Epidermal melanocyte (primary cell): ENCODE measurements around the gene NDUFB8.

Source experiments
- DNase-seq: peaks from one replicate; pipeline ENCODE4 v3.0.0; 2011; ENCODE audit warnings: low spot score; ENCODE audit not compliant: insufficient read length

Gene NDUFB8

DNA sequence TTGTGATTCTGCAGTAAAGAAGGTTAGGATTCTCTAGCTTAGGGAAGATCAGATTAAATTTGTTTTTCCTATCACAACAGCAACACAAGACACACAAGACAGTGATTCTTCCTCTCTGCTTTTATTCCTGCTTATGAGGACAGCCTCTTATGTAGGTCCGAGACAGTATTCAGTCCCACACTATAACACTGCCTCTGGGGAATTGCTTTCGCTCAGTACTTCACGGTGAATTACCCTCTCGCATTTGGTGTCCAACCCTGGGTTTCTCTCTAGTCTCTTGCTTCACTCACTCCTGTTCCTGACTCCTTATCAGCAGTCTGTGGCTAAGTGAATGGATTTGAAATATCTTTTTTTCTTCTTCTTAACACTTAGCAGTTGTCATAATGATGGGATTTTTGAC, 7.8 kb upstream of the NDUFB8 start:
- DNase-seq = peak; percentile 74

DNA sequence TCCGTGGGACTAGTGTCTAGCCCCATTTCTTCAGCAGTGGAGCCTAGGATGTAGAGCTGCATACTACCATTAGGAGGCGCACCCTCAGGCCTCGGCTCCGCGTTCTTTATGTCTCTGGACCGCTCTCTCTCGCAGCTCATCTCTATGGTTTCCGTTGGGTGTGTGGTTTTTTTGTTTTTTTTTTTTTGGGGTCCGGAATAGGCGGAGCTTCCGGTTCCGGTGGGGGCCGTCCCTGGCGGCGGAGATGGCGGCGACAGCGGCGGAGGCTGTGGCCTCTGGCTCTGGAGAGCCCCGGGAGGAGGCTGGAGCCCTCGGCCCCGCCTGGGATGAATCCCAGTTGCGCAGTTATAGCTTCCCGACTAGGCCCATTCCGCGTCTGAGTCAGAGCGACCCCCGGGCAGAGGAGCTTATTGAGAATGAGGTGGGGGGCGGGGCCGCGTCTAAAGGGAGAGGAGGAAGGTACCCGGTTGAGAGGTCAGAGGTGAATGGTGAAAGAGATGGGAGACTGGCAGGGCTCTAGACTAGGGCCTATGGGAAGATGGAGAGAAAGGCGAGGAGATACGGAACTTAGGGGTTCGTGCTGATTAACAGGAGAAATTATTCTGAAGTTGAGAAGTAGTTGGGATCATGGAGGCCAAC, 6.2 kb upstream of the NDUFB8 start, which contains the start of gene HIF1AN:
TSS of gene HIF1AN (plus strand) at position 229 of the 639 bp plus-strand sequence. CDS start at position 245, 16 bp downstream.
- DNase-seq = peak; percentile 89

DNA sequence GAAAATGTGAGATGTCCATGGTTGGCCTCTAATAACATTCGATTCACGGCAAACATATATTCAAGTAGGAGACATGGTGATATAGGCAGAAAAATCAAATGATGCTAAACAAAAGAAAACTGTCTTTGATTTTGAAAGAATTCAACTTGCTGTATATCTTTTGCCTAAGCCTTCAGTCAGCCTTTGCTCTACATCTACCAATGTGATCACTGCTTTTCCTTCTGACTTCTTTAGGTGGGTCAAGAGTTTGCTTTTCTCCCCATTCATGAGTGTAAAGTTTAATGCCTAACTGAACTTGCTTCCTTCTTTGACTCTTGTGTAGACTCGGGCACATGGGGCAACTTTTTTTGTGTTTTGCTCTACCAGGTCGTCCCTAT, 5.7 kb upstream of the NDUFB8 start:
- no peak for DNase-seq

DNA sequence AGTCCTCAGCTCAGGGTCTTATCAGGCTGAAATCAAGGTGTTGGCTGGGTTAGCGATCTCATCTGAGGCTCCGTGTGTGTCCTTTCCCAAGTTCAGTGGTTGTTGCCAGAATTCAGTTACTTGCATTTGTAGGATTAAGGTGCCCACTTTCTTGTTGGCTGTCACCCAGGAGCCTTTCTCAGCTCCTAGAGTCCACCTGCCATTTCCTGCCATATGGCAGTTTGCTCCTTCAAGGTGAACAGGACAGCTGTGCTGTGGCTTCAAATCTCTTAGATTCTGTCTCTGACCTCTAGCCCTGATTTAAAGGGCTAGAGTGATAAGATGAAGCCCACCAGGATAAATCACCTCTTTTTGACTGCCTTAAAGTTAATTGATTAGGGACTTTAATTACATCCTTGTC, 5.1 kb upstream of the NDUFB8 start:
- no peak for DNase-seq

DNA sequence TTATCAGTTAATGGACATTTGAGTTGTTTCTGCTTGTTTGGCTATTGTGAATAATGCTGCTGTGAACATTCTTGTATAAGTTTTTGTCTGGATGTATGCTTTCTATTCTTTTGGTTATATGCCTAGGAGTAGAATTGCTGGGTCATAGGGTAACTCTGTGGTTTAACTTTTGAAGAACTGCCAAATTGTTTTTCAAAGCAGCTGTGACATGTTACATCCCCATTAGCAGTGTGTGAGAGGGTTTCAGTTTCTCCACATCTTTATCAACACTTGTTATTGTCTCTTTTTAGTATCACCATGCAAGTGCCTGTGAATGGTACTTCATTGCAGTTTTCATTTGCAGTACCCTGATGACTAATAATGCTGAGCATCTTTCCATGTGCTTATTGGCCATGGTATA, 2.1 kb upstream of the NDUFB8 start:
- DNase-seq = no peak

DNA sequence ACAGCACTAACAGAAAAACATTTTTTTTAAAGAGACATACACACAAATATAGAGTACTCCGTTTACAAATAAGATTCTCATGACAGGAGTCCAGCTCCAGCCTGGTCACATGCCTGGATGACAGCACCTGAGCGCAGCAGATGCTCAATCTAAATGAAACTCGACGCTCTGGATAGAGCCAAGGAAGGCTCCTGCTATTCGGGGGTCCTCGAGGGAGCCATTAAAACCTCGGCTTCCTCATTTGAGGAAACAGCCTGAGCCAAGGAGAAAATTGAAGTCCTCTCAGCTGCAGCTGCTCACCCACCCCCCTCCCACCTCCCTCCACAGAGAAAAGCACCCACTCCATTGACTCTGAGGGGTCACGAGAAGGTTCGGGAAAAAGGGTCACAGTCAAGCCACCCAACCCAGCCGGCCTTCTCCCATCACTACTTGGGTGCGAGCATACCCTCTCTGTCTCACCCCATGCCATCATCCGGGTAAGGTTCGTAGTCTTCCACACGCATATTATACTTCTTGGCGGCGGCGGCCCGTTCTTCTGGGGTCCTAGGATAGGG, 673 bp downstream of the NDUFB8 start:
- DNase-seq = no peak

DNA sequence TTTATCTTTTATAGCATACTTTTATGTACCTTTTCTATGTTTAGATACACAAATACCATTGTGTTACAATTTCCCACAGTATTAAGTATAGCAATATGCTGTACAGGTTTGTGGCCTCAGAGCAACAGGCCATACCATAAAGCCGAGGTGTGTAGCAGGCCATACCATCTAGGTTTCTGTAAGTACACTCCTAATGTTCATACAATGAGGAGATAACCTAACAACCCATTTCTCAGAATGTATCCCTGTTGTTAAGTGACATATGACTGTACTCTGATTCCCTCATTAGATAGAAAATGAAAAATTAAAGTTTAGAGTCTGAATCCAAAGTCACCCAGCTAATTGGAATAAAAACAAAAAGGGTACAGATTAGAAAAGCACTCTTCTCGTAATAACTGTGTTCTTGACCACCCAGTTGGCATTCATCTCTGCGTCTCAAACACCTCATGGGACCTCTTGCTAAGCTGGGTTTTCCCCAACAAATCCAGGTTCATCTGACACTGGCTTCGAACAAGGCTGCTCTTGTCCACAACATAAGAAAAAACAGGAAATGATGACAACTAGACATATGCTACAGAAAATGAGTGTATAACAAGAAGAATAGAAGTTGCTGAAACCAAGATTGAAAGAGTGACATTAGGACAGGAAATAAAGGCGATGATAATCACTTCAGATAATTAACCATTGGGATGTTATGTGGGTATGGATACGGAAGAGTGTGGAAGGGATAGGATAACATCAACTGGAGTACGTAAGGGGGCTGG, 1.4 kb downstream of the NDUFB8 start:
- DNase-seq = no peak

DNA sequence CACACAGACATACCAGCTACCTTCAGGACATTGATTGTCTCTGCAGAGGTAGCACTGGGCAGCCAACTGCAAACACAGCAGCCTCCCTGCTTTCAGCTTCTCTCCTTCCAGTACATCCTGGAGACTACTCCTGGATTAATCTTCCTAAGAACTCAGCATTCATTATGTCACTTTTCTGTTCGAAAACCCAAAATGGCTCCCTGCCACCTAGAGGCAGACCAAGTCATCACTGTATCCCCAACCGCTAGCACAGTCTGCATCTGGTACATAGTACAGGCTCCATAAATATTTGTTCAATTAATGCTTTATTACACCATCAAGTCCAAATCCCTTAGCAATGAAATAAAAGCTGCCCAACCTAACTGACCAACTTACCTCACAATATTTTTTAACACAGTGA, 5.0 kb downstream of the NDUFB8 start:
- DNase-seq = no peak

DNA sequence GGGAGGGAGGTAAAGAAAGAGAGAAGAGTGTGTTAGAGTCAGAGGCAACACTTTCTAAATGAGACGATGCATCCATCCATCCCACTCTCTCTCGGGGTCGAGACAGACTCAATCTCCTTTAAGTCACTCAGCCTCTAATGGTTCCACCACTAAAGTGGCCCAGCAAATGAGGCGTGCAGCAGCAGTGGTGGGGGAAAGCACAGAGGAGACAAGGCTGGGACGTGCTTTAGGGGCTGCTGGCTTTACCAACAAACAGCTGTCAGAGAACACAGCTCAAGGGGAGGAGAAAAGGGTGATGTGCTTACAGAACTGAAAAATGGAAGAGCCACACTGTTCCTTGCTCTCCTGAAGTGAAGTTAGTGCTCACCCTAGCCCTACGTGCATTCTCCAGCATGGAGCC, 5.5 kb downstream of the NDUFB8 start:
- no peak for DNase-seq

DNA sequence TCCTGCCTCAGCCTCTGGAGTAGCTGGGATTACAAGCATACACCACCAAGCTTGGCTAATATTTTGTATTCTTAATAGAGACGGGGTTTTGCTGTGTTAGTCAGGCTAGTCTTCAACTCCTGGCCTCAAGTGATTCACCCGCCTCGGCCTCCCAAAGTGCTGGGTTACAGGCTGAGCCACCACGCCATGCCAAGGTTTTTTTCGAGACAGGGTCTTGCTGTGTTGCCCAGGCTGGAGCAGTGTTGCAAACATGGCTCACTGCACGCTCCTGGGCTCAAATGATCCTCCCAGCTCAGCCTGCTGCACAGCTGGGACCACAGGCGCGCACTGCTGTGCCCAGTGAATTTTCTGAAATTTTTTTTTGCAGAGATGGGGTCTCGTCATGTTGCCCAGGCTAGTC, 6.7 kb downstream of the NDUFB8 start:
- DNase-seq = no peak

DNA sequence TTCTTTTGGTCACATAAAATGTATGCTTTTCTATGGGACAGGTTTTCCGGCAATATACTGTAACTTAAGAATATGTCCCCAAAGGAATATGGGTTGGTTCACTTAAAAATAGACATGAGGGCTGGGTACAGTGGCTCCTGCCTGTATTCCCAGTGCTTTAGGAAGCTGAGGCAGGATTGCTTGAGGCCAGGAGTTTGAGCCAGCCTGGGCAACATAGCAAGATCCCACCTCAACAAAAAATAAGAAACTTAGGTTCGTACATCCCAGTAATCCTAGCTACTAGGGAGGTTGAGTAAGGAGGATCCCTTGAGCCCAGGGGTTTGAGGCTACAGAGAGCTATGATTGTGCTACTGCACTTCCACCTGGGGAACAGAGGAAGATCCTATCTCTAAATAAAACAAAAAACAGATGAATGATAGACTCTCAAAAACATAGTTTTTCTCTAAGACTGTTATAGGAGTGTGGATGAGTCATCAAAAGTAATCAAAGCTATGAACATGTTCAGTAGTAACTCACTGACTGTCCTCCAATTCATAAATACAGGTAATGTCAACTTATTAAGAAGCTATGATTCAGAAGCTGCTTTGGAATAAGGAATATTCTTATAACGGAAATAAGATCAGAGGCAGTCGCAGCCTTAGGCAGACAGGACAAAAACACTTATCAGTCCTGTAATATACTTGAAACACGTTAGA, 7.4 kb downstream of the NDUFB8 start:
- no peak for DNase-seq

DNA sequence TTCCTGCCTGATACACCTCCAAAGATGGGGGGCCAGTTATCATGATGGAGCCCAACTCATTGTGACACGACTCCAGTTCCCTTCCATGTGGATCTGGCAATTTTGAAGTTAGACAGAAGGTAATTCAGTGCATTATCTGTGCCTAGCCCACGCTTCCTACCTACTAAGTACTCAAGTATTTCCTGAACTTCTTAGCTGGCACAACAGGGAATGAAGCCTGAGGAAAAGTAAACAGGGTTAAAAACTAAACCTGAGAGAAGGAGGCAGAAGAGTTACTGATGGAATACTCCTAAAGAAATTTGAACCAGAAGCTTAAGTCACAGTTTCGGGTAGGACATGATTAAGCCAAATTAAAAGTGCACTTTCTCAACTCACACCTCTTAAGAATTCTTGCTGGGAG, 8.9 kb downstream of the NDUFB8 start:
- DNase-seq = no peak

DNA sequence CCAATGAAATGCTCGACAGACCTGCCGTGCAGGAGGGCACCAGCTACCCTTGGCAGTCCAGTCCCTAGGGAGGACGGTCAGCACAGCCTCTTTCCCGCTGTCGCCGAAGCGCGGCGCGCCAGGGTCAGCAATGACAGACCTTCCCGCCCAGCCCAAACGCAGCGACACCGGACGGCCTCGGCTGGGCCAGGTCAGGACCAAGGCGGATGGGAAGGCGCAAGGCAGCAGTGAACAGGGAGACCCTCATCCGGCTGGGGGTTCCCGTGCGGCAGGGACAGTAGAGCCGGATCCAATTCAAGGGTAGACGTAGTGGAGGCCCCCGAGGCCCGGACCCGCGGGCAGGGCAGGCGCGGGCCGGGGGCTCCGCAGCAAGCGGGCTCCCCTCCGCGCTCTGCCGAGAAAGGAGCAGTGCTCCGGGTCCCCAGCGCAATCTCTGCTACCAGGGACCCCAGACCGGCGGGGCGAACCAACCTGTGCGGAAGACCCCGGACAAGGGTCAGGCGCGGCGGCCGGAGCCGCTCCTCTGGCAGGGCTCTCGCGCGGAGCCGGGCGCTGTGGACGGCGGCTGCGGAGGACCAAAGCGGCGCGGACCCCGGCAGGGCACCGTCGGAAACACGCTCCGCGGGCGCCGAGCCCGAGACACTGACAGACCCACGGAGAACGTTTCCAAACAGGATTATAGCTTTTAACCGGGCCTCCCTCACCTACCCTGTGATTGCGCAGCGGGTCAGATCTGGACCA, 10.2 kb downstream of the NDUFB8 start, which contains the start of gene SEC31B:
TSS of gene SEC31B (minus strand) at position 551 of the 741 bp plus-strand sequence. CDS start 2,909 bp downstream, outside the sequence.
- no peak for DNase-seq

DNA sequence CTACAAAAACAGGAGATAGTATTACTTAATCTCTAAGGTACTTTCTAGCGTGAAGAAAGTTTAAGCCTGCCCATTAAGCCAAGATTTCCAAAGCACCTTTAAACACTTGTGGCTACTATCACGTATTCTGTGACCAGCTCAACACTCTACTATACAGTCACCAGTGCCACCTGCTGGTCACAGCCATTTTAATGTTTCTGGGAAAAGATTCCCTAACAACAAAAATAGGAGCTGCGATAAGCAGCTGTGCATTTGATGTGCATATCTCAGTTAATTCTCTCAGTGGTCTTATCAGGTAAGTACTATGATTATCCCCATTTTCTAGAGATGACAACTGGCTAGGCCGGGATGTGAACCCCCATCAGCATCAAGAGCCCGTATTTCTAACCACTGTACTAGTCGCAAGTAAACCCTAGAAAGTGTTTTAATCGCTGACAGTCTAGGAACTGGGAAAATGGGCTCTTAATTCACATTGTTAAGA, 10.9 kb downstream of the NDUFB8 start:
- DNase-seq = peak; percentile 79

DNA sequence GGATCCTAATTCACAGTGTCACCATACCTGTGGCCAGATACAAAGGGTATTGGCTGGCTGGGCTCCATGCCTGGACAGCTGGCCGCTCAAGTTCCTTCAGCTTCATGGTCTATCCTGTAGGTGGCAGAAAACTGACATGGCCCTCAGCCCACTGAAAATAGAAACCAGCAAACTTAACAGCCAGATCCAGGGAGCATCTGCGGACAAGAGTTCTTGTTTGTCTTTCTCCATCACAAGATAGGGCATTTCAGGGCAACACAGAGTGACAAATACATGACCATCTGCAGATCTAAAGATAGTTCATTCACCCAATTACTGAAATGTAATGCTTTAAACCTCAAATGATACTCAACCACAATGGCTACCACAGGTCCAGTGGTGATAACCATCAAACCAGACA, 12.8 kb downstream of the NDUFB8 start:
- no peak for DNase-seq

DNA sequence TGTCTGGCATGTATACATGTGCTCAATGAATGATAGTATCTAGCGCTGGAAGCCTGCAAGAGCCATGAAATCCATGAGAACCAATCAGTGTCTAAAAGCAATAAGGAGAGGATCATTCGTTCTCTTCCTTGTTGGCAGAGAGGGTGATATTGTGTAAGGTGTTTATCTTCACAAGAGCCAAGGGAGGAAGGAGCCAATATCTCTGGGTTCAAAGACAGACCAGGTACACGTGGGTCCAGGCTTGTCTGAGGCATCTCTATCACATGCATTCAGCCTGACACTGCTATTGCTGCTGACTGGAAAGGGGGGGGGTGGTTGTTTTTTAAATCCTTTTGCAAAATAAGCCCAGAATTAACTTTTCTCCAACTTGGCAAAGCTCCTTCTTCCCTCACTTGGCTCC, 14.1 kb downstream of the NDUFB8 start:
- DNase-seq = no peak

DNA sequence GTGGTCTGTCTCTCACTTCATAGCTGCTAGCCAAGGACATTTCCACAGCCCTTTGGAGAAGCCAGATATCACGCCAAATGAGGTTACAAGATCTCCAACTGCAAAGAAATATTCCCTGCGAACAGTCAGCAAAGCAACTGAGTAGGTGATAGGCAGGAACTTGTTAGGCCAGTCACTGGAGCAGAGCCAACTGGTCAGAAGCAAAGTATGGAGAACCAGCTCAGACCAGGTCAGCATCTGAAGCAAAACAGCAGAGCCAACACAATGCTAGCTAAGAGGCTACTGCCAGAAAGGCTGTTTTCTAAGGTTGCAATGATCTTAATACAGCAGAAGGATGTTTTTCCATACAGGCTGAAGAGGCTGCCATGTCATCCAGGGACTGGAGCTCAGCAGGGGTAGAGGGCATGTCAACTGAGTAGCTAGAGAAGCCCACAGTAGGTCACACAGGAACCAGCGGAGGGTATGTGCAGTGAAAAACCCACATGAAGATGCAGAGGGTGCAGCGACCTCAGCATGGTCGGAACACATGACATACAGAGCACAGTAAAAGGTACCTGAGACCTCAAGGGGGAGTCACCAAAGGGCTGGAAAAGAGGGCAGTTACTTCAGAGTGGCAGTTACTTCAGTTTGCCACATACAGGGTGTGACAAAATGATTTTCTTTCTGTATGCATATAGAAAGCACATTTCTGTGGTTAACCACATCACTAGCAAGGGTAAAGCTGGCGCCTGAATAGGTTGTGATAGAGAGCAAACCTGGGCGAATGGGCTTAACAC, 18.9 kb downstream of the NDUFB8 start:
- no peak for DNase-seq

DNA sequence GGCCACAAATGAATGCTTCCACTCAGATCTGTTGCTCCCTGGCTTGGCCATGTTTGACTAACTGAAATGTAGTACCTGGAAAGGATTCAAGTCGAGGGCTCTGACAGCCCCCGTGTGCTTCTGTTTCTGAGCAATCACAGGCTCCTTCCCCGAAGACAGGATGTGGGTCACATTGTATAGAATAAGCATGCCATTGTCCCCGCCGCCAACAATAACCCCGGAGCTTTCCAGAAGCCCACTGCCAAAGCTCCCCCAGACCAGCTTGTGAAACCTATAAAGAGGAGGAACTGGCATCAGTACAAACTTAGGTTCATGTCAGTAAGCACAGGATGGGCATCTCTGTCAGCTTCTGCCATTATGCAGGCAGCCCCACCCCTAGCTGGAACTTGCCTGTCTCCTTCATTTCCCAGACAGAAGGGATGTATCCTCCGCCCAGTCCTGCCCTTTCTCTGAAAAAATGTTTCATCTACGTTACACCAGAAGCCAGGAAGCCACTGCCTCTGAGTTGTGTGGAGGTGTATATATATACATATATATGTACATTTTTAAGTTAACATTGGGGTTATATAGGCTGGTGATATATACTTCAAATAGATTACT, 20.3 kb downstream of the NDUFB8 start:
- no peak for DNase-seq

DNA sequence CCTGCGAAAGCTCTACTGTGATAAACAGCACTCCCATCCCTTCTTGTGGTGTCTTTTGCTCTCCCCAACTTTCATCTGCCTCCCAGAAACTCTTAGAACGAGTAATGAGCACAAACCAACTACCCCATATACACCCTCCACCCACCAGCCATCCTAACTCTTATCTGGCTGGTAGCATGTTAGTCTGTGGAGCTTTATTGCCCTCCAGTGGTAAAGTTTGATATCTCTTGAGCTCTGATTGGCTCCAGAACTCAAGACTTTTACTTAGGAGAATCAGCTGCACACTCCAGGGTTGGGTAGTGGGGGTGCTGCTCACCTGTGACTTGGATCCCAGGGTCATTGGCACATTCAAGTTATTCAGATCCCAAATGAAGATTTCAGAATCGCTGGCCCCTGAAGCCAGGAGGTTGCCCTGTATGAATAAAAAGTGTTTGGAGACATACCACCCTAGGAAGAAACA, 20.9 kb downstream of the NDUFB8 start:
- peak; percentile 67 for DNase-seq

DNA sequence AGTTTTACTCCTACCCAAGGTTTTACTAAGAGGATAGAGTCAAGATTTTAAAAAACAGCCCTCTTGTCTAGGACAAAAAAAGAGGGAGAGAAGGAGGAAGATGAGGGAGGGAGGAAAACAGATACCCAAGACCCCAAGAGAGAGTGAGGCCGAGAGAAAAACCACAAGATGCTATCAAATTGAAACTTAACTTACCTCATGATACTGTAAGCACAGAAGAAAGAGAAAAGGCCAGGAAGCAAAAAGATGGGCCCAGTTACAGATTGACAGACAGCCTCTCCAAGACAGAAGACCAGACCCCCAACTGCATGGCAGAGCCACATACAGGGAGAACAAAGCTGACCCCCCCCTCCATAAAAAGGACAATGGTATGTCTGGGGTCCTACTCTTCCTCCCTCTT, 21.4 kb downstream of the NDUFB8 start:
- no peak for DNase-seq
